H9 (cell line): ENCODE measurements around the gene POLR2H. TPM values are rescaled to one million over a fixed set of nuclear protein-coding genes. Genes with fewer than 3 reads are reported as not detected.
A peak's percentile ranks its signal among the peaks of the same experiment; 100 is the strongest.

ENCODE experiments used
- DNase-seq: peaks from one replicate; pipeline ENCODE4 v3.0.0-alpha.2; 2017
- H2AFZ ChIP-seq: one replicate; pipeline ENCODE4 v1.6.1; 2013; ENCODE audit warnings: mild to moderate bottlenecking, low read length, control low read depth, moderate library complexity
- H2AK5ac ChIP-seq: 2 replicates; pipeline ENCODE4 v1.6.1; 2013; ENCODE audit warnings: low read length, control low read depth, mixed read lengths; ENCODE audit not compliant: insufficient read length
- H2BK120ac ChIP-seq: one replicate; pipeline ENCODE4 v1.6.1; 2013; ENCODE audit warnings: low read depth, mild to moderate bottlenecking, low read length, control low read depth, inconsistent platforms; ENCODE audit not compliant: poor library complexity, severe bottlenecking
- H2BK12ac ChIP-seq: 2 replicates; pipeline ENCODE4 v1.6.1; 2013; ENCODE audit warnings: low read length, control low read depth, mixed read lengths, low read depth; ENCODE audit not compliant: insufficient read length
- H2BK15ac ChIP-seq: 2 replicates; pipeline ENCODE4 v1.6.1; 2013; ENCODE audit warnings: low read depth, low read length, control low read depth
- H2BK20ac ChIP-seq: one replicate; pipeline ENCODE4 v1.6.1; 2013; ENCODE audit warnings: low read depth, mild to moderate bottlenecking, low read length, control low read depth, inconsistent platforms; ENCODE audit not compliant: poor library complexity, severe bottlenecking
- H2BK5ac ChIP-seq: 2 replicates; pipeline ENCODE4 v1.6.1; 2013; ENCODE audit warnings: low read length, control low read depth, mixed read lengths; ENCODE audit not compliant: insufficient read length
- H3K14ac ChIP-seq: 2 replicates; pipeline ENCODE4 v1.6.1; 2013; ENCODE audit warnings: low read length, control low read depth; ENCODE audit not compliant: insufficient read depth
- H3K18ac ChIP-seq: 2 replicates; pipeline ENCODE4 v1.6.1; 2013; ENCODE audit warnings: low read depth, mild to moderate bottlenecking, mixed read lengths, low read length, control low read depth; ENCODE audit not compliant: insufficient read length
- H3K23ac ChIP-seq: 2 replicates; pipeline ENCODE4 v1.6.1; 2013; ENCODE audit warnings: low read length, control low read depth, mixed read lengths, low read depth; ENCODE audit not compliant: insufficient read length
- H3K23me2 ChIP-seq: 2 replicates; pipeline ENCODE4 v1.6.1; 2013; ENCODE audit warnings: low read depth, mild to moderate bottlenecking, mixed read lengths, low read length, control low read depth; ENCODE audit not compliant: insufficient read length, poor library complexity, severe bottlenecking
- H3K27ac ChIP-seq: 2 replicates; pipeline ENCODE4 v1.5.1; 2013; ENCODE audit warnings: low read length, control low read depth, mixed read lengths, low read depth; ENCODE audit not compliant: insufficient read length
- H3K27me3 ChIP-seq: 2 replicates; pipeline ENCODE4 v1.6.1; 2013; ENCODE audit warnings: low read length, control low read depth, inconsistent platforms; ENCODE audit not compliant: insufficient read depth
- H3K4ac ChIP-seq: 2 replicates; pipeline ENCODE4 v1.6.1; 2013; ENCODE audit warnings: low read depth, mild to moderate bottlenecking, control low read depth, inconsistent platforms, low read length, moderate library complexity
- H3K4me1 ChIP-seq: 2 replicates; pipeline ENCODE4 v1.6.1; 2013; ENCODE audit warnings: low read length, control low read depth, inconsistent platforms; ENCODE audit not compliant: insufficient read depth
- H3K4me2 ChIP-seq: 2 replicates; pipeline ENCODE4 v1.6.1; 2013; ENCODE audit warnings: low read length, control low read depth, mixed read lengths; ENCODE audit not compliant: insufficient read length, insufficient read depth
- H3K56ac ChIP-seq: 2 replicates; pipeline ENCODE4 v1.6.1; 2013; ENCODE audit warnings: low read depth, mild to moderate bottlenecking, mixed read lengths, low read length, control low read depth; ENCODE audit not compliant: insufficient read length
- H3K79me1 ChIP-seq: 2 replicates; pipeline ENCODE4 v1.6.1; 2013; ENCODE audit warnings: low read depth, mild to moderate bottlenecking, moderate library complexity, low read length, control low read depth, inconsistent platforms; ENCODE audit not compliant: insufficient read depth, poor library complexity, severe bottlenecking
- H3K79me2 ChIP-seq: 2 replicates; pipeline ENCODE4 v1.6.1; 2013; ENCODE audit warnings: low read length, control low read depth, inconsistent platforms; ENCODE audit not compliant: insufficient read depth
- H3K9ac ChIP-seq: 2 replicates; pipeline ENCODE4 v1.6.1; 2013; ENCODE audit warnings: low read length, control low read depth, mixed read lengths; ENCODE audit not compliant: insufficient read length; ENCODE audit errors: extremely low read depth
- H3K9me3 ChIP-seq: one replicate; pipeline ENCODE4 v1.6.1; 2013; ENCODE audit warnings: low read depth, low read length, inconsistent platforms; ENCODE audit not compliant: control insufficient read depth
- H3T11ph ChIP-seq: one replicate; pipeline ENCODE4 v1.6.1; 2013; ENCODE audit warnings: mild to moderate bottlenecking, low read length, control low read depth, inconsistent platforms
- H4K20me1 ChIP-seq: one replicate; pipeline ENCODE4 v1.6.1; 2013; ENCODE audit not compliant: control insufficient read depth, insufficient read length, insufficient read depth
- H4K5ac ChIP-seq: 2 replicates; pipeline ENCODE4 v1.6.1; 2013; ENCODE audit warnings: low read depth, mild to moderate bottlenecking, mixed read lengths, low read length, control low read depth; ENCODE audit not compliant: insufficient read length
- H4K8ac ChIP-seq: replicated peaks from 2 replicates; pipeline ENCODE4 v1.6.1; 2013; ENCODE audit warnings: low read length, control low read depth, mixed read lengths, low read depth; ENCODE audit not compliant: insufficient read length
- H4K91ac ChIP-seq: 2 replicates; pipeline ENCODE4 v1.6.1; 2013; ENCODE audit warnings: low read depth, mild to moderate bottlenecking, moderate library complexity, mixed read lengths, low read length, control low read depth; ENCODE audit not compliant: insufficient read length
- H3K27ac Mint-ChIP-seq, 3 experiments: 2 replicates in 2 of 3; 3 replicates in 1 of 3; pipeline ENCODE4 v1.8.0; 2020 to 2021; ENCODE audit warnings: mixed read lengths in 3 of 3, mild to moderate bottlenecking in 1 of 3, moderate library complexity in 1 of 3
- H3K27me3 Mint-ChIP-seq: 2 replicates; pipeline ENCODE4 v1.8.0; 2021; ENCODE audit warnings: low read depth, mild to moderate bottlenecking, moderate library complexity, mixed read lengths
- H3K36me3 Mint-ChIP-seq, 3 experiments: 2 replicates in 2 of 3; 3 replicates in 1 of 3; pipeline ENCODE4 v1.8.0; 2020 to 2021; ENCODE audit warnings: low read depth in 3 of 3, mixed read lengths in 3 of 3; ENCODE audit not compliant: insufficient read depth in 1 of 3
- H3K4me1 Mint-ChIP-seq, 2 experiments: 2 replicates each; pipeline ENCODE4 v1.8.0; 2020; ENCODE audit warnings: mixed read lengths in 2 of 2
- H3K4me3 Mint-ChIP-seq, 2 experiments: 2 replicates in 1 of 2; 3 replicates in 1 of 2; pipeline ENCODE4 v1.8.0; 2020 to 2021; ENCODE audit warnings: mild to moderate bottlenecking in 2 of 2, mixed read lengths in 2 of 2, moderate library complexity in 1 of 2
- H3K9me3 Mint-ChIP-seq, 2 experiments: 2 replicates in 1 of 2; 3 replicates in 1 of 2; pipeline ENCODE4 v1.8.0; 2020; ENCODE audit warnings: mild to moderate bottlenecking in 2 of 2, mixed read lengths in 2 of 2, moderate library complexity in 1 of 2
- WGBS: extraction: QIAGEN DNeasy Blood & Tissue Kit; methylation state at CpG from one replicate; pipeline ENCODE4 v1.1.7; 2013; ENCODE audit warnings: missing lambda C conversion rate, low lambda C conversion rate, mixed read lengths; ENCODE audit not compliant: insufficient read length; ENCODE audit errors: extremely low coverage; 5-methylcytosine and 5-hydroxymethylcytosine counted together
- total RNA-seq: library from RNA; stranded (reverse); gene quantifications from 2 replicates; pipeline ENCODE4 v1.2.1, GENCODE V29; 2021
- TF ChIP-seq, protein P1 (sequence below): fragments of 200-600 bp; sonication (generic); conservative IDR thresholded peaks from 3 replicates; pipeline ENCODE4 v1.8.0; 2021; ENCODE audit warnings: antibody characterized with exemption, mild to moderate bottlenecking

POLR2H gene
- total RNA-seq, 1 experiment from 2014 or later, result 115 TPM

DNA sequence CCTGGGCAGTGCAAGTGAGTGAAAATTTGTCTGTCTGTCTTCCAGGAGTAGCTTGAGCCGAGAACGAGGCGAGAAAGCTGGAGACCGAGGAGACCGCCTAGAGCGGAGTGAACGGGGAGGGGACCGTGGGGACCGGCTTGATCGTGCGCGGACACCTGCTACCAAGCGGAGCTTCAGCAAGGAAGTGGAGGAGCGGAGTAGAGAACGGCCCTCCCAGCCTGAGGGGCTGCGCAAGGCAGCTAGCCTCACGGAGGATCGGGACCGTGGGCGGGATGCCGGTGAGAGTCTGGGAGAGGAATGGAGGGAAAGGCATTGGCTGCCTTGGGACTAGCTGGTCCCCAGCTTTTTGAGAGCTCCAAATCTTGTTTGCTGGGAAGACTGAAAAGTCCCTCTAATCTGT, 34.3 kb upstream of the POLR2H start:
- DNase-seq, result no peak
- no peak overlapping the region for H3T11ph ChIP-seq
- WGBS, result no CpG with 5 or more reads among the region's 21 CpGs
- no peak overlapping the region for H4K5ac ChIP-seq
- no peak overlapping the region for H3K27ac ChIP-seq
- H3K56ac ChIP-seq, result no peak overlapping the region
- no peak overlapping the region for H2BK12ac ChIP-seq
- H3K18ac ChIP-seq, result no peak overlapping the region
- H3K36me3 Mint-ChIP-seq, result peaks cover 89 to 98% (median 97%) of the 10 kb centered on the region in 3 experiments
- no peak overlapping the region for H4K8ac ChIP-seq
- no peaks in the 10 kb centered on the region for H3K9me3 Mint-ChIP-seq
- no peaks in the 10 kb centered on the region for H3K23me2 ChIP-seq
- no peak overlapping the region for H2AFZ ChIP-seq
- peak overlapping the region in 1 of 3 experiments; percentile 83; a peak in 2 of 7 replicates for H3K27ac Mint-ChIP-seq
- no peaks in the 10 kb centered on the region for H3K79me1 ChIP-seq
- H2BK120ac ChIP-seq, result no peak overlapping the region
- H2BK15ac ChIP-seq, result no peak overlapping the region
- H4K20me1 ChIP-seq, result no peaks in the 10 kb centered on the region
- no peak overlapping the region for H2BK5ac ChIP-seq
- H2BK20ac ChIP-seq, result no peak overlapping the region
- H3K4me3 Mint-ChIP-seq, result no peak overlapping the region
- H3K4me1 Mint-ChIP-seq, result no peaks in the 10 kb centered on the region
- no peak overlapping the region for H3K14ac ChIP-seq
- no peaks in the 10 kb centered on the region; the same call in none of the 2 replicates for H3K27me3 Mint-ChIP-seq
- H3K4ac ChIP-seq, result no peak overlapping the region
- no peaks in the 10 kb centered on the region for H3K9me3 ChIP-seq
- H3K9ac ChIP-seq, result no peak overlapping the region
- H2AK5ac ChIP-seq, result no peak overlapping the region
- no peaks in the 10 kb centered on the region for H3K27me3 ChIP-seq
- H4K91ac ChIP-seq, result no peak overlapping the region
- H3K4me2 ChIP-seq, result no peak overlapping the region
- no peaks in the 10 kb centered on the region for H3K79me2 ChIP-seq
- no peaks in the 10 kb centered on the region for H3K4me1 ChIP-seq
- no peak overlapping the region for H3K23ac ChIP-seq
- TF ChIP-seq, protein P1, sequence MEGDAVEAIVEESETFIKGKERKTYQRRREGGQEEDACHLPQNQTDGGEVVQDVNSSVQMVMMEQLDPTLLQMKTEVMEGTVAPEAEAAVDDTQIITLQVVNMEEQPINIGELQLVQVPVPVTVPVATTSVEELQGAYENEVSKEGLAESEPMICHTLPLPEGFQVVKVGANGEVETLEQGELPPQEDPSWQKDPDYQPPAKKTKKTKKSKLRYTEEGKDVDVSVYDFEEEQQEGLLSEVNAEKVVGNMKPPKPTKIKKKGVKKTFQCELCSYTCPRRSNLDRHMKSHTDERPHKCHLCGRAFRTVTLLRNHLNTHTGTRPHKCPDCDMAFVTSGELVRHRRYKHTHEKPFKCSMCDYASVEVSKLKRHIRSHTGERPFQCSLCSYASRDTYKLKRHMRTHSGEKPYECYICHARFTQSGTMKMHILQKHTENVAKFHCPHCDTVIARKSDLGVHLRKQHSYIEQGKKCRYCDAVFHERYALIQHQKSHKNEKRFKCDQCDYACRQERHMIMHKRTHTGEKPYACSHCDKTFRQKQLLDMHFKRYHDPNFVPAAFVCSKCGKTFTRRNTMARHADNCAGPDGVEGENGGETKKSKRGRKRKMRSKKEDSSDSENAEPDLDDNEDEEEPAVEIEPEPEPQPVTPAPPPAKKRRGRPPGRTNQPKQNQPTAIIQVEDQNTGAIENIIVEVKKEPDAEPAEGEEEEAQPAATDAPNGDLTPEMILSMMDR, result no peak
